Glutamatergic neuron (in vitro differentiated cells): ENCODE measurements around the gene WDR54. TPM values are rescaled to one million over a fixed set of nuclear protein-coding genes. Genes with fewer than 3 reads are reported as not detected.

Experiments
- DNase-seq: peaks from one replicate; pipeline ENCODE4 v3.0.0; 2022
- H3K27ac Mint-ChIP-seq: one replicate; pipeline ENCODE4 v1.8.0; 2020; ENCODE audit warnings: mild to moderate bottlenecking, mixed read lengths, inconsistent platforms; ENCODE audit not compliant: unreplicated experiment
- H3K27me3 Mint-ChIP-seq: one replicate; pipeline ENCODE4 v1.8.0; 2020; ENCODE audit warnings: mild to moderate bottlenecking, moderate library complexity, mixed read lengths, inconsistent platforms; ENCODE audit not compliant: unreplicated experiment
- H3K36me3 Mint-ChIP-seq: one replicate; pipeline ENCODE4 v1.8.0; 2020; ENCODE audit warnings: mild to moderate bottlenecking, mixed read lengths, inconsistent platforms; ENCODE audit not compliant: unreplicated experiment
- H3K4me1 Mint-ChIP-seq: one replicate; pipeline ENCODE4 v1.8.0; 2020; ENCODE audit warnings: mild to moderate bottlenecking, low read depth, mixed read lengths, inconsistent platforms; ENCODE audit not compliant: unreplicated experiment
- H3K4me3 Mint-ChIP-seq: one replicate; pipeline ENCODE4 v1.8.0; 2020; ENCODE audit warnings: mild to moderate bottlenecking, mixed read lengths, inconsistent platforms; ENCODE audit not compliant: unreplicated experiment
- H3K9me3 Mint-ChIP-seq: one replicate; pipeline ENCODE4 v1.8.0; 2020; ENCODE audit warnings: mild to moderate bottlenecking, moderate library complexity, mixed read lengths, inconsistent platforms; ENCODE audit not compliant: unreplicated experiment
- total RNA-seq: library from RNA; stranded (reverse); fragmentation: NEBNext Ultra II Directional; extraction: Animal tissue kit (Norgen Biotek cat#: 25700); gene quantifications from one replicate; pipeline ENCODE4 v1.2.1, GENCODE V29; 2021; ENCODE audit not compliant: unreplicated experiment
- TF ChIP-seq, protein P1 (sequence below): fragments of 200-600 bp; sonication (generic); IDR thresholded peaks from one replicate; pipeline ENCODE4 v1.5.0; 2021; ENCODE audit not compliant: partially characterized antibody, unreplicated experiment

The WDR54 gene
- total RNA-seq, 1 donor from 2014 or later, result 29.5 TPM

DNA sequence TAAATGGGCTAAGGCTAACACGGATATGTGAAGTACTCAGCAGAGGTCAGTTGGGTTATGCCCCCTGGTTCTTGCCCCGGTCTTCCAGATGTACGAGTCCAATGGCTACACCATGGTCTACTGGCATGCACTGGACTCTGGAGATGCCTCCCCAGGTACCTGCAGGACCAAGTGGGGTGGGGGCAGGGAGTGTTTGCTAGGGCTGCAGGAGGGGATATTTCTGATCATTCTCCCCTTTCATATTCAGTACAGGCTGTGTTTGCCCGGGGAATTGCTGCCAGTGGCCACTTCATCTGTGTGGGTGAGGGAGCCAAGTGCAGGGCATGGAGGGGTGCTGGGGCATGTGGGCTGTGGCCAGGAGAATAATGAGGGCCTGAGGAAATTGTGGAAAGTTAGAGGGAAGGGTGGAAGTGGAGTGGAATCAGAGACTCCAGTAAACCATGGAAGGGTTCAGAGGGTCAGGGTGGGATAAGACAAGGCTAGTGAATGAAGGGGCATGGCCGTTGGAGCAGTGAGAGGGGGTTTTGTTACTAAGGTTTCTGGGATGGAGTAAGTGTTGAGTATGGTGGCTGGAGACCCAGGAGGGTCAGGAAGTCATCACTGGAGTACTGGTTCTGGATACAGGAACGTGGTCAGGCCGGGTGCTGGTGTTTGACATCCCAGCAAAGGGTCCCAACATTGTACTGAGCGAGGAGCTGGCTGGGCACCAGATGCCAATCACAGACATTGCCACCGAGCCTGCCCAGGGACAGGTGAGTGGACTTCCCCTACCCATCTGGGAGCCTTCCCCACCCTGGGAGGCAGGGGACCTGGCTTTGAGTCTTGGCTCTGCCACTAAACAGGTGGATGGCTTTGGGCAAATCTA lies 1.9 kb downstream of the WDR54 start:
- Mint-ChIP-seq H3K36me3 (no peaks in the 10 kb centered on the region), H3K9me3 (peaks cover 14% of the 10 kb centered on the region), H3K27ac (peak overlapping the region; percentile 9), H3K4me3 (peak overlapping the region; percentile 100), H3K27me3 (peaks cover 8% of the 10 kb centered on the region), H3K4me1 (peaks cover 3% of the 10 kb centered on the region)
- DNase-seq, result no peak
- TF ChIP-seq, protein P1, sequence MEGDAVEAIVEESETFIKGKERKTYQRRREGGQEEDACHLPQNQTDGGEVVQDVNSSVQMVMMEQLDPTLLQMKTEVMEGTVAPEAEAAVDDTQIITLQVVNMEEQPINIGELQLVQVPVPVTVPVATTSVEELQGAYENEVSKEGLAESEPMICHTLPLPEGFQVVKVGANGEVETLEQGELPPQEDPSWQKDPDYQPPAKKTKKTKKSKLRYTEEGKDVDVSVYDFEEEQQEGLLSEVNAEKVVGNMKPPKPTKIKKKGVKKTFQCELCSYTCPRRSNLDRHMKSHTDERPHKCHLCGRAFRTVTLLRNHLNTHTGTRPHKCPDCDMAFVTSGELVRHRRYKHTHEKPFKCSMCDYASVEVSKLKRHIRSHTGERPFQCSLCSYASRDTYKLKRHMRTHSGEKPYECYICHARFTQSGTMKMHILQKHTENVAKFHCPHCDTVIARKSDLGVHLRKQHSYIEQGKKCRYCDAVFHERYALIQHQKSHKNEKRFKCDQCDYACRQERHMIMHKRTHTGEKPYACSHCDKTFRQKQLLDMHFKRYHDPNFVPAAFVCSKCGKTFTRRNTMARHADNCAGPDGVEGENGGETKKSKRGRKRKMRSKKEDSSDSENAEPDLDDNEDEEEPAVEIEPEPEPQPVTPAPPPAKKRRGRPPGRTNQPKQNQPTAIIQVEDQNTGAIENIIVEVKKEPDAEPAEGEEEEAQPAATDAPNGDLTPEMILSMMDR, result no peak

DNA sequence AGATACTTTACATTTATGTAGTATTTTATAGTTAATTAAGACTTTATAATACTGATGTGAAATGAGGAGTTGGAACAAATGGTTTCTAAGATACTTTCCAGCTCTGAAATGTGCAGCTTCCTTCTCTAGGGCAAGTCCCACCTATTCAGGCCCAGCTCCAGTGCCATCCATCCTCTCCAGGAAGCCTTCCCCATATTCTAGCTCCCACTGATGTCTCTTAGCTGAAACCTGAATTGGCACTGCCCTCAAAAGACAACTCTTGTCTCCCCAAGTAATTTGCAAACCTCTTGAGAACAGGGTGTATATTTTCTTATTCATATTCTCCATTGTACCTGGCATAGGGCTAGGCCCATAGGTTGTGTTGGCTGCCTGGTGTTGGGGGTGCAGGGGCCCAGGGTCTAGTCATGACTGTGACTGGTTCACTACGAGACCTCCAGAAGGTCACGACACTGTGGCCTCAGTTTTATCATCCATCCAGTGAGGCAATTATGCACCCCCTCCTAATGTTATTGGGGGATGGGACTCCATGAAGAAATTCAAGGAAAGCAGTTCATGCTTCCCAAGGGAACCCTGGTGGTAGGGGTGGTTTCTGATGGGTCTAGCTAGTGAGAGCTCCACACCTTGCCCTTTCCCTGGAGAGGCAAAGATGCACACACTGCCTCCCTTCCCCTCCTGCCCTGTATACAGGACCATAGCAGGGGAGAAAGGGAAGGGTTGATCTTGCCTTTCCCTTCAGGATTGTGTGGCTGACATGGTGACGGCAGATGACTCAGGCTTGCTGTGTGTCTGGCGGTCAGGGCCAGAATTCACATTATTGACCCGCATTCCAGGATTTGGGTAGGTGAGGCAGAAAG lies 2.8 kb downstream of the WDR54 start:
- peaks cover 8% of the 10 kb centered on the region for H3K27me3 Mint-ChIP-seq
- H3K4me1 Mint-ChIP-seq, result peaks cover 3% of the 10 kb centered on the region
- no peaks in the 10 kb centered on the region for H3K36me3 Mint-ChIP-seq
- no peak for DNase-seq
- peaks cover 14% of the 10 kb centered on the region for H3K9me3 Mint-ChIP-seq
- no peak overlapping the region for H3K4me3 Mint-ChIP-seq
- TF ChIP-seq, protein P1, result no peak
- peak overlapping the region; percentile 79 for H3K27ac Mint-ChIP-seq

DNA sequence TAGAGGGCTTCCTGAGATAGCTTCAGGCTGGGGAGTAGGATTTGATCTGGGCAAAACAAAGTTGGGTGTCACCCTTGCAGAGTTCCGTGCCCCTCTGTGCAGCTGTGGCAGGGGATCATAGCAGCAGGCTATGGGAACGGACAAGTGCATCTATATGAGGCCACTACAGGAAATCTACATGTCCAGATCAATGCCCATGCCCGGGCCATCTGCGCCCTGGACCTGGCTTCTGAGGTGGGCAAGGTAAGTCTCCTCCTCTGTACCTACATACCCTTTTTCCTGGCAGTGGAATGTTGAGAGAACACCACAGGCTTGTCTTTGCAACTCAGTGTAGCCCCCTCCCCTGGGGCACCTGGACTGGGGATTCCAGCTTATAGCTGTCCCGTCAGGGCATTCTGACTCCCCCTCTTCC lies 3.5 kb downstream of the WDR54 start:
- Mint-ChIP-seq H3K9me3 (peaks cover 14% of the 10 kb centered on the region), H3K27me3 (peaks cover 8% of the 10 kb centered on the region), H3K4me1 (peaks cover 3% of the 10 kb centered on the region), H3K36me3 (no peaks in the 10 kb centered on the region), H3K27ac (peak overlapping the region; percentile 79), H3K4me3 (no peak overlapping the region)
- TF ChIP-seq, protein P1, result no peak
- no peak for DNase-seq

DNA sequence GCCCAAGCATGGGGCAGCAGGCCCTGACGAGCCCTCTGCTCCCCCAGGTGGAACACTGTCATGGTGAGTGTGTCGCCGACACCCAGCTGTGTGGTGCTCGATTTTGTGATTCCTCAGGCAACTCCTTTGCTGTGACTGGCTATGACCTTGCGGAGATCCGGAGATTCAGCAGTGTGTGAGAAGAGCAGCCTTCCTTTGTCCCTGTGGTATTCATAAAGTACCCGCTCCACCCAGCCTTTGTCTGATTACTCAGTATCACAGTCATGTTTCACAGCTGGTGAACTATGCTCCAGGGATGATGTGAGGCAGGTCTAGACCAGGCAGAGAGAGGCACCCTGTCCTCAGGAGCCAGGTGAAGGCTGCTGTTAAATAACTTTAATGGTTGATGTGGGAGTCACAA lies 4.0 kb downstream of the WDR54 start:
- Mint-ChIP-seq H3K36me3 (no peaks in the 10 kb centered on the region), H3K4me3 (no peak overlapping the region), H3K27ac (peak overlapping the region; percentile 77), H3K27me3 (peaks cover 8% of the 10 kb centered on the region), H3K9me3 (peaks cover 14% of the 10 kb centered on the region), H3K4me1 (peaks cover 3% of the 10 kb centered on the region)
- DNase-seq, result no peak
- TF ChIP-seq, protein P1, result no peak
